GM10248 (cell line): Measurements from ENCODE around the gene UTS2R.

ENCODE experiments used
- CTCF ChIA-PET: fragments of 300-600 bp; sonication (Branson Sonifier 250); formaldehyde crosslinking; extraction: SDS; loops from one replicate; lab custom pipeline; 2021; ENCODE audit warnings: antibody characterized with exemption; lab: Yijun Ruan, JAX
- POLR2A ChIA-PET: fragments of 350-650 bp; sonication (Branson Sonifier 250); formaldehyde crosslinking; extraction: SDS; loops from one replicate; lab custom pipeline; 2020; ENCODE audit warnings: antibody characterized with exemption; lab: Yijun Ruan, JAX
- DNase-seq: peaks from one replicate; pipeline ENCODE4 v3.0.0; 2012; ENCODE audit errors: extremely low spot score
- TF ChIP-seq, protein P1 (sequence below): IDR thresholded peaks from 2 replicates; pipeline ENCODE4 v1.5.1; 2012; ENCODE audit warnings: mild to moderate bottlenecking, low read depth; ENCODE audit errors: extremely low read depth, missing control alignments, control extremely low read depth

The UTS2R gene

DNA sequence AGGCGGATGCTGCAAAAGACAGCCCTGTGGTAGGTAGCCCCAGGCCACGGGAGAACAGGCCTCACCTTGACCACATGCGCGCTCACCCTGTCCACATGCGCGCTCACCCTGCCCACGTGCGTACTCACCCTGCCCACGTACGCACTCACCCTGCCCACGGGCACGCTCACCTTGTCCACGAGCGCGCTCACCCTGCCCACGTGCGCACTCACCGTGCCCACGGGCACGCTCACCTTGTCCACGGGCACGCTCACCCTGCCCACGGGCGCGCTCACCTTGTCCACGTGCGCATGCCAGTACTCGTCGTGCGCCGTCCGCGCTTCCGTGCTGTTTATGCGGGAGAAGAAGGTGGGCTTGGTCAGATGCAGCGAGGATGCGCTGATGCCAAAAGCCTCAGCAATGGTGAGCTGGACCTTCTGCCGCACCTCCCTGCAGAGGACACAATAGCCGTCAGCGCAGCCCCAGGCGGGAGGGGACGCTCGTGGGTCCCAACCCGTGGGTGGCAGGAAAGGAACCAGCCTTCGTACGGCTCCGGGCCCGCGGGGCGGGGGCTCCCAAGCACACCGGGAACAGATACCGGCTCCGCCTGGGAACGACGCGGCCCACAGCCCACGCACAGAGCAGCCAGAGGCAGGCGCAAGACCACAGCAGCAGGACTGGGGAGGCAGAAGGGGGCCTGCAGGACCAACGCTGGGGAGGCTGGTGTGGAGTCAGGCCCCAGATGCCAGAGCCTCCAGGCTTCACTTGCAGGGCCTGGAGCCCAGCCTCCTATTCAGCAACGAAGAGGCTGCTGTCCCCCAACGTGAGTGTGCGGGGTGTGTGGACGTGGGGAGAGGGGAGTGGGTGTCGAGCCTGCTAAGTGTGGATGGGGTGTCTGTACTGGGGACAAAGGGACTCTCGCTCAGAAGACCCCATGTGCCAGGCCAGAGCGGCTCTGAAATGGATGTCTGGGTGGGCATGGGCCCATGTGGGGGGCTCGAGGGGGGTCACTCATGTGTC is 32.4 kb downstream of the UTS2R start:
- TF ChIP-seq, protein P1, sequence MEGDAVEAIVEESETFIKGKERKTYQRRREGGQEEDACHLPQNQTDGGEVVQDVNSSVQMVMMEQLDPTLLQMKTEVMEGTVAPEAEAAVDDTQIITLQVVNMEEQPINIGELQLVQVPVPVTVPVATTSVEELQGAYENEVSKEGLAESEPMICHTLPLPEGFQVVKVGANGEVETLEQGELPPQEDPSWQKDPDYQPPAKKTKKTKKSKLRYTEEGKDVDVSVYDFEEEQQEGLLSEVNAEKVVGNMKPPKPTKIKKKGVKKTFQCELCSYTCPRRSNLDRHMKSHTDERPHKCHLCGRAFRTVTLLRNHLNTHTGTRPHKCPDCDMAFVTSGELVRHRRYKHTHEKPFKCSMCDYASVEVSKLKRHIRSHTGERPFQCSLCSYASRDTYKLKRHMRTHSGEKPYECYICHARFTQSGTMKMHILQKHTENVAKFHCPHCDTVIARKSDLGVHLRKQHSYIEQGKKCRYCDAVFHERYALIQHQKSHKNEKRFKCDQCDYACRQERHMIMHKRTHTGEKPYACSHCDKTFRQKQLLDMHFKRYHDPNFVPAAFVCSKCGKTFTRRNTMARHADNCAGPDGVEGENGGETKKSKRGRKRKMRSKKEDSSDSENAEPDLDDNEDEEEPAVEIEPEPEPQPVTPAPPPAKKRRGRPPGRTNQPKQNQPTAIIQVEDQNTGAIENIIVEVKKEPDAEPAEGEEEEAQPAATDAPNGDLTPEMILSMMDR = no peak
- no peak for DNase-seq
- POLR2A ChIA-PET = no interaction called here
- CTCF ChIA-PET = no interaction called here

DNA sequence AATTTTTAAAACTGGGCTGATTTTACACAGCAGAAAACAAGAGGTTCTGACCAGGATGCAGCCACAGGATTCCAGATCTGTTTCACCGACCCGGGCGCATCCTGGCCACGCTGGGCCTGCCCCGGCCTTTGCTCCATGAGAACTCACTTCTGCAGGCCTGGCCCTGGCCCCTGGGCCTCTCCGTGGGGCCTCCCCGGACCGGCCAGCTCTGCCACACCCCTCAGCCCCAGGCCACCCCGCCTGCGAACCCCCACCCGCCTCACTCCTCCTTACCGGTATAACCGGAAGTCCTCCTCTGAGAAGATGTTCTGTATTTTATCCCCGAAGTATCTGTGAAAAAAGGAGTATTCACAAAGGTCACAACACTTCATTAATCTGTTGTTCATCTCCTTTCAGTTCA is 33.5 kb downstream of the UTS2R start:
- ChIA-PET POLR2A (no interaction called here), CTCF (interaction anchor here (1.4 to 1.5 kb wide), 3 partner anchors 9 to 54 kb away, joined by 3 to 5 read pairs (median 3); no protein-coding TSS in a partner anchor)
- DNase-seq = no peak
- TF ChIP-seq, protein P1 = no peak

DNA sequence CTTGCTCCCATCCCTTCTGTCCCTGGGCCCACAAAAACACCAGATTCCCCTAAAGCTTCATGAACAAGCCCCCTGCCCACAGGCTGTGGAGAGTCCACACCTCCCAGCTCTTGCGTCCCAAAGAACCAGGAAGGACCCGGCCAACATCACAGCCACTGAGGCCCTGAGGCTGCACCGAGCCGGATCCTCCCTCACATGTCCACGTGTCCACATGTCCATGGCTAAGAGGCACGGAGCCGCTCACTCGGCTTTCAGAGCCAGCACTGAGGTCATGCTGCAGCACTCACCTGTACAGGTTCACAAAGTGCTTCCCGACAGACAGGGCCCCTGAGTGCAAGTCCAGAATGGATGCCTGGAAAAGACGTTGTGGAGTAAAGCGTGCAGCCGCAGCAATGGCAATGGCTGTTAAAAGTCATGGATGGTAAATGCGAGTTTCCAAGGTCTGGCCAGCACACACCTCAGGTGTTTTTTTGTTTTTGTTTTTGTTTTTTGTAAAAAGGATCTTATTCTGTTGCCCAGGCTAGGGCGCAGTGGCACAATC is 34.6 kb downstream of the UTS2R start:
- no peak for DNase-seq
- POLR2A ChIA-PET = no interaction called here
- CTCF ChIA-PET = interaction anchor here (1.4 to 1.5 kb wide), 3 partner anchors 8 to 55 kb away, joined by 3 to 5 read pairs (median 3); no protein-coding TSS in a partner anchor
- TF ChIP-seq, protein P1 = no peak

DNA sequence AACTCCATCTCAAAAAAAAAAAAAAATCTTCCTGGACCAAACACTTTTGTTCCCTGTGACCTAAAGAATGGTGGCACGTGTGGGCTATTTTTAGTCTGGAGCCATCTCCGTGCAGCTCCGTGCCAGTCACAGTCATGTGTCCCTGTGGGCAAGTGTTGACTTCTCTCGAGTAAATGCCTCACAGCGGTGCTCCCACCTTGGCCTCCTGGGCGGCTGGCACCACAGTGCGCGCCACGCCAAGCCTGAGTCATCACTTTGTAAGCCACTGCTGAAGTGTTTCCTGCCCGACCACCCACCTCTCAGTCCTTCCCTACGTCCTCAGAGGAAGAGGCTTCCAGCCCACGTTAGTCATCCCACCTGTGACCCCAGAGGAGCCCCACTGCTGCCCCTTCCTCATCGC is 35.7 kb downstream of the UTS2R start:
- CTCF ChIA-PET = interaction anchor here (1.2 to 1.6 kb wide), 2 partner anchors 10 to 17 kb away, joined by 3 to 6 read pairs; no protein-coding TSS in a partner anchor
- TF ChIP-seq, protein P1 = no peak

DNA sequence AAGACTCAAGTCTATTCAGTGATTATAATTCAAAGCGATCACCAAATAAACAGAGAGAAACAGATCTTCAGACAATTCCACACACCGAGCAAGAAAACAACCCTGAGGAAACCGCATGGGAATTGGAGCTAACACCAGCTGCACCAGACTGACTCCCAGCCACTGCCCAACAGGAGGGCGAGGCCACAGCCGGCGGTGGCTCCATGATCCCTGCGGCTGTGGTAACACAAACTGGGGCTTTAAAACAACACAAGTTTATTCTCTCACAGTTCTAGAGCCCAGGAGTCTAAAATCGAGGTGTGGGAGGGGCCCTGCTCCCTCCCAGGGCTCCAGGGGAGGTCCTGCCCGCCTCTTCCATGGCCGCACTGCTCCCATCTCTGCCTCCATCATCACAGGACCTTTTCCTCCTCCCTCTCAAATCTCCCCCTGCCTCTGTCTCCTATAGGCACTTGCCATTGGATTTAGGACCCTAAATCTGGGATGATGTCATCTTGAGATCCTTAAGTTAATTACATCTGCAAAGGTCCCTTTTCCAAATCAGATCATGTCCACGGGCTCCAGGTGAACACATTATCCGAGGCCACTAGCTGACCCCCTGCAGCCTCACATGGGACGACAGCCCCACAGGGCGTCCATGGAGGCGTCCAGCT is 36.8 kb downstream of the UTS2R start:
- TF ChIP-seq, protein P1 = no peak
- ChIA-PET CTCF (interaction anchor here (0.8 to 2.8 kb wide), 5 partner anchors 9 to 58 kb away, joined by 3 to 13 read pairs (median 5); no protein-coding TSS in a partner anchor), POLR2A (interaction anchor here (0.7 kb wide), 1 partner anchor 9 kb away, joined by 3 read pairs; the partner anchor contains the start of gene HEXD)
- no peak for DNase-seq

More for the DNA sequence above, 35.7 kb downstream of the UTS2R start:
- POLR2A ChIA-PET = no interaction called here
- no peak for DNase-seq

DNA sequence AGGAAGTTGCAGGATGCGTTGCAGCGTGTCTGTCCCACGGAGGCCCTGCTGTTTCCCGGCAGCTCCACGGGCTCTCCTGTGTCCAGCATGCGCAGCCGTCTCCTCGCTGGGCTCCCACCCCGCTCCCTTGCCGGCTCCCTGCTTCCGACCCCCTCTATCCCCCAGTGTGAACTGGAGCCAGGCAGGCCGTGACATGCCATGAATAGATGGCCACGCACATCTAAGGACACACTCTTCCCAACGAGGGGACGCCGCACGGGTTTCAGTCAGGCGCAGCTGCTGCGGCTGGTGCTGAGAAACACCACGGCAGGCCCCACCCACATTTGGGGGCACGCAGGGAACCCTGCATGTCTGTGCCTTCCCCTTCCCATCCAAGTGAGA is 37.4 kb downstream of the UTS2R start:
- ChIA-PET CTCF (interaction anchor here (1.4 to 2.8 kb wide), 5 partner anchors 19 to 144 kb away, joined by 3 to 13 read pairs (median 4); no protein-coding TSS in a partner anchor), POLR2A (interaction anchor here (0.7 kb wide), 1 partner anchor 9 kb away, joined by 3 read pairs; the partner anchor contains the start of gene HEXD)
- DNase-seq = no peak
- TF ChIP-seq, protein P1 = no peak
